GM21390 (cell line): ENCODE results near the gene SLC12A3.

Experiments
- ATAC-seq: cut with Tn5 transposase; IDR thresholded peaks from one replicate; pipeline ENCODE4 v1.9.1; 2021; ENCODE audit not compliant: unreplicated experiment

The SLC12A3 gene

DNA sequence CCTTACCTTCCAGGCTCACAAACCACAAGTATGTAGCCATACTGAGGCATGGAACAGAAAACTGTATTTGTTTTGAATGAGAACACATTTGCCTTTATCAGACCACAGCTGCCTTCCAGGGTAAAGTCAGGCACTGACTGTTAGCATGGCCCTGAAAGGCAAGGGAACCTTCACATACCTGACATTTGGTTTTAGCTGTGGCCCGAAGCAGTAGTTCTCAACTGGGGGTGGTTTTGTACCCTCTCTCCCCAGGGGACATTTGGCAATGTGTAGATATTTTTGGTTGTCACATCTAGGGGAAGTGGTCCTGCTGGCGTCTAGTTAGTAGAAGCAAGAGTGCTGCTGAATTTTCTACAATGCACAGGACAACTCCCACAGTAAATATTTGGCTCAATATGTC, 76.1 kb downstream of the SLC12A3 start:
- no peak for ATAC-seq

DNA sequence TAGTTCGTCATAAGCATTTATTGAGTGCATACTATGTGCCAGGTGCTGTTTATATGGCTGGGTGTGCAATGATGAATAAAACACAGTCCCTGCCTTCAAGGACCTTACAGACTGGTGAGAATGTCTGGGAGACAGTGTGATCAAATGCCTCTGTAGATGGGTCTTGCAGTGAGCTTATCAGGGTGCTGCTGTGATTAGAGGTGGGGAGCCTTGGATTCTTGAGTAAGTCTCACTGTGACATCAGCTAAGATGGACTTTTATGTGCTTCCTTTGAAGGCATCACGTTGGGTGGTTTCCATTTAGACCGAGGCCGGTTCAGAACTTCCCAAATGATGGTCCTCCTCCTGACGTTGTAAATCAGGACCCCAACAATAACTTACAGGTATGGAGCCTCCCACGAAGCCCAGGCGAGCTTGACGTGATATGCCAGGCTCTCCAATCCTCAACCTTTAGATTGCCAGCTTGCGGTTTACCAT, 76.9 kb downstream of the SLC12A3 start:
- ATAC-seq, result no peak

DNA sequence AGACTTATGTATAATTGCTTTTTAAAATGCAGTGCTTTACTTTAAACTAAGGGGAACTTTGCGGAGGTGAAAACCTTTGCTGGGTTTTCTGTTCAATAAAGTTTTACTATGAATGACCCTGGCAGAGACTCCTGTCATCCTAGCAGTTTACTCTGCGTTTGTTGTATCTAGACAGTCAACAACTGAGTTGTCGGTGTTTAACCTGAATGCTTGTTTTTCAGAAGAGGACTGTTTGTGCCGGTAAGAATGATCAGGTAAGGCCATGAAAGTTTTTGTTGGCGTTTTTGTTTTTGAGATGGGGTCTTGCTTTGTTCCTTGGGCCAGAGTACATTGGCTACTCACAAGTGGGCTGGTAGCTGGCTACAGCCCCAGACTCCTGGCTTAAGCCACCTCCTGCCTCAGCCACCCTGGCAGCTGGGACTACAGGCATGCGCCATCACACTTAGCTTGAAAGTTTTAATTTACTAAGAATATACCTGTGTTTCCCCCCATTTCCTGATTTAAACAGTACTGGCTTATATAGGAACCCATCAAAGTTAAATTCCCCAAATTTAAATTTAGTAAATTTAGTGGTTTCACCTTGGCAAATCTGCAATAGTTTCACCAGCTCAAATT, 78.9 kb downstream of the SLC12A3 start:
- no peak for ATAC-seq

DNA sequence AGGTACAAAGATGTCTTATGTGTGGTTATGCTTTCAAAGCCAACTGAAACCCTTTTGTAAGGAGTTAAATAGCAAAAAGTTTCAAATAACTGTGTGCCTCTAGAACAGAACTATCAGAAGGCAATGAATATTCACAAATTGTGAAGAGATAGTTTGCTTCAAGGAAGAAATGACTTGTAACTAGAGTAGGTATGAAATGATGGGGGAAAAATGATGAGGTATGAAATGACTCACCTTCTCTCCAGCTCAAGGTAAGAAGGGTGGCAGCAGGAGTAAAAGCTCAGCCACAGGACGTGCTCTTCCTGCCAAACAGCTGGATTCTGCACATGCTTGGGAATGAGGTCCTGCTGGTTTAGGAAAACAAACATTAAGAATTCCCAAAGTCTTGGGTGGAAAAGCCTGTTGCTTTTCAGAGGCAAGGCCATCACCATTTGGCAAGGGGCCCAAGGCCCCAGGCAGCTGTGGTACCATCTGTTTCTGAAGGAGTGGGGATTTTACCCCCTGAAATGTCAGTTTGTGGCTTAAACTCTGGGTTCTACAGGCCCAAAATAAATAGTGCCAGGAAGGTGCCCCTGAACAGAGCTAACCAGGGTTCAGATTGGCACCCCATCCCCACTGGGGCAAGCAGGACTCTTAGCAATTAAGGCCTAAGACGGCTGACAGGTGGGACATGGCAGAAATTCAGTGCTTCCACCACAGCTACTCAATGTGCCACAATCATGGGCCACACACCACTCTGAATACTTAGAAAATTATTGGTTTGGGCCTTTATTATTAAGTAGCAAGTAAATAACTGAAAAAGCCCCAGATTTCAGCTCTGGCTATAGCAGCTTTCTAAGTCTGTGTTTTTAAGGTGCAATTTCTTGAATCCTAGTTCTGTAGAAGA, 80.2 kb downstream of the SLC12A3 start:
- ATAC-seq, result no peak

DNA sequence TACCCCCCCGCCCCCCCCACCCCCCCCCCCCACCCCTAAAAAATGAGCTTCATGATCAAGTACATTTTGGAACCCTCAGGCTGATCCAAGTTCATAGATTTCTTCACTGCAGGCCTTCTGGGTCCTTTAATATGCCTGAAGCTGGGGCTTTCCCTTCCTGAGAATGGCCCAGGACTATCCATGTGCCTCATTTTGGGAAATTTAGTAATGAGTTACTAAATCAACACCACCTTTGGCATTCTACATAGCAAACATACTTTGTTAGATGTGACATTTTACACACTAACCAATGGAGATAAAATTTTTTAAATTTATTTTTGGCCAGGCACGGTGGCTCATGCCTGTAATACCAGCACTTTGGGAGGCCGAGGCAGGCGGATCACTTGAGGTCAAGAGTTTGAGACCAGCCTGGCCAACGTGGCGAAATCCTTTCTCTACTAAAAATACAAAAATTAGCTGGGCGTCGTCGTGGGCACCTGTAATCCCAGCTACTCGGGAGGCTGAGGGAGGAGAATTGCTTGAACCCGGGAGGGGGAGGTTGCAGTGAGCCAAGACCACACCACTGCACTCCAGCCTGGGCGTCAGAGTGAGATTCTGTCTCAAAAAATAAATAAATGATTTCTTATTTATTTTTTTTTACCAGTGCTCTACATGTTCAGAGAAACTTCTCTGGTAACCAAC, 81.0 kb downstream of the SLC12A3 start:
- no peak for ATAC-seq

DNA sequence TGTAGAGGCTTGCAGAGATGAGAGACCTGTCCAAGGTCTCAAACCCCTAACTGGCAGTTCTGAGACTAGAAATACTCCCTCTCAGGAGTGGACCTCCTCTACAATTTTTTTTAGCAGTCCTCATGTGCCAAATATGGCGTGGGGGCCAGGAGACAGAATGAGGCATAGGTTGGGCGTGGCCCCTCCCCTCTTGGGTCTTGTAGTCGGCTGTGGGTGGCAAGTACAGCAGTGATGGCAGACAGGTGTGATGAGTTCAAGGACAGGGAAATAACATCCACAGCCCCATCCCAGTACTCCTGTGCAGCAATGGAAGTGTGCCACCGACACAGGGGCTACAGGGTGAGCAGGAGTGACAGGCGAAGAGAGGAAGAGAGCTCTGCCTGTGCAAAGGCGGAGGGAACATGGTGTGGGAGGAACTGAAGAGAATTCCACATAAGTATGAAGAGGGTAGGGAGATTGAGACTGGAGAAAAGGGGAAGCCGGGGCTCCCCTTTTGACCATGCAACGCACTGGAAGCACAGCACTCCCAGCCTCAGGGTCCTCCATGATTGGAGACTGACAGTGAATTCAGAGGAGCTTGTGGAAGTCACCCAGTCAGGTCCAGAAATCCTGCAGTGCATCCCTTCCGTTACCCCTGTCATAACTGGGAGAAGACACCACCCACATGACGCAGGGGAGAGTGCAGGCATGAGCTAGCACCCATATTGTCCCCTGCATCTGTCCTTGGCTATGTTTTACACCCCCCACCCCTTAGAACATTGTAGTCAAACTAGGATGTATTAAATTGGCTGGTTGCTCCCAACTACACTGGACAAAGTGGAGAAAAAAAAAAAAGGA, 82.0 kb downstream of the SLC12A3 start:
- ATAC-seq, result no peak

DNA sequence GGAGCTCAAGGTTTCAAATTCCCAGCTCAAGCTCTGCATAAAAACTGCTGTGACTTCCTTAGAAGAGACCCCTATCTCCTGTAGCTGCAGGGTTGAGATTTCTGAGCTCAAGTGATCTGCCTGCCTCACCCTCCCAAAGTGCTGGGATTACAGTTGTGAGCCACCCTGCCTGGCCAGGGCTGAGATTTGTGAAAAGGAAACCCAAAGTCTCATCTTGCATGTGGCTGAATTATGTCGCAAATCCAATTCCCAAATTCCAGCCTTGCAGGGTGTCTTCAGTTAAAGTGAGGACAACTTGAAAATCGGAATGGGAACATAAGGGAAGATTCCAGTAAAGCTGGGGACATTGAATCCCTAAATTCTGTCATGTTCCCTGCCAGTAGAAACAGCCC, 82.6 kb downstream of the SLC12A3 start:
- no peak for ATAC-seq

DNA sequence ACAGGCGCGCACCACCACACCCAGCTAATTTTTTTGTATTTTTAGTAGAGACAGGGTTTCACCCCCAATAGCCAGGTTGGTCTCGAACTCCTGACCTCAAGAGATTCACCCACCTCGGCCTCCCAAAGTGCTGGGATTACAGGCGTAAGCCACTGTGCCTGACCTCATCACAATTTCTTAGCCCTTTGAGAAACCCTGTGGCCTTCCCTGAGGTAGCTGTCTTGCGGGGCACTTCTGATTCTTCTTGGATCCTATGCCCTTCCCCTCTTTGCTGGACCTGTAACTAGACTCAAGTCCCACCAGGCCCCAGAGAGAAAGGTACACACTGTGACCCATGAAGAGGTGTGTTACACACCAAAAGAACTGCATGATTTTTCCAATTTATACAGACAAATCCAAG, 83.2 kb downstream of the SLC12A3 start:
- no peak for ATAC-seq

DNA sequence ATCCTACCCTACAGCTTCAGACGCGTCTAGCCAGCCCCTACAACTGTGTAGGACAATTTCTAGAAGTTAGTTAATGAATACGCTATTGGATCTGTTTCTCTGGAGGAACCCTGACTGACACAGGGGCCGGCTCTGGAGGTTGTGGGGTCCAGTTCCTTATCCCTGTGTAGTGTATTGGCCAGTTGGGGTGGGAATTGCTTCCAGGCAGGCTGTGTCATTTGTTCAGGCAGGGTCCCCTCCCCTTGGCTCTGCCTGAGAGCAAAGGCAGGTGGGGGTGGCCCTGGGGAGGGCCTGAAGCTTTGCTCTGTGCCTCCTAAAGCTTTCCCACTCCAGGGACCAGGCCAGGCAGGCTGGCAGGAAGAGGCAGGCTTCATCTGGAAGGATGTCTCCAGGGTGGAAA, 85.0 kb downstream of the SLC12A3 start:
- no peak for ATAC-seq

DNA sequence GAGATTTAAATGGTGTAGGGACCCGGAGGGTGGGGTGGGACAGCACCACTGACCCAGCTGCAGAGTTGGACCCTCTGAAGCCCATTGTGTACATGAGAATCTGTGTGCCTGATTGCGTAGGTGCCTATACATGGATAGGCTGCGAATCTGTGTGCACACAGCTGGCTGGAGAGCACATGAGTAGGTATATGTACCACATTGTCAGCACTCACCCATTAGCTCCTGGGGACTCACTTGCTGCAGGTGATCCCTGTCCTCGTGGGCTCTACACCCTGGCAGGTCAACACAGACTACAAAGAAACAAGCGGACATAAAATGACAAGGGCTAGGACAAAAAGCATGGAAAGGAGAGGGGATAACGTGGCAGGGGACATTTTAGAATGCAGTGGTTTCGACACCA, 85.4 kb downstream of the SLC12A3 start:
- ATAC-seq, result no peak

DNA sequence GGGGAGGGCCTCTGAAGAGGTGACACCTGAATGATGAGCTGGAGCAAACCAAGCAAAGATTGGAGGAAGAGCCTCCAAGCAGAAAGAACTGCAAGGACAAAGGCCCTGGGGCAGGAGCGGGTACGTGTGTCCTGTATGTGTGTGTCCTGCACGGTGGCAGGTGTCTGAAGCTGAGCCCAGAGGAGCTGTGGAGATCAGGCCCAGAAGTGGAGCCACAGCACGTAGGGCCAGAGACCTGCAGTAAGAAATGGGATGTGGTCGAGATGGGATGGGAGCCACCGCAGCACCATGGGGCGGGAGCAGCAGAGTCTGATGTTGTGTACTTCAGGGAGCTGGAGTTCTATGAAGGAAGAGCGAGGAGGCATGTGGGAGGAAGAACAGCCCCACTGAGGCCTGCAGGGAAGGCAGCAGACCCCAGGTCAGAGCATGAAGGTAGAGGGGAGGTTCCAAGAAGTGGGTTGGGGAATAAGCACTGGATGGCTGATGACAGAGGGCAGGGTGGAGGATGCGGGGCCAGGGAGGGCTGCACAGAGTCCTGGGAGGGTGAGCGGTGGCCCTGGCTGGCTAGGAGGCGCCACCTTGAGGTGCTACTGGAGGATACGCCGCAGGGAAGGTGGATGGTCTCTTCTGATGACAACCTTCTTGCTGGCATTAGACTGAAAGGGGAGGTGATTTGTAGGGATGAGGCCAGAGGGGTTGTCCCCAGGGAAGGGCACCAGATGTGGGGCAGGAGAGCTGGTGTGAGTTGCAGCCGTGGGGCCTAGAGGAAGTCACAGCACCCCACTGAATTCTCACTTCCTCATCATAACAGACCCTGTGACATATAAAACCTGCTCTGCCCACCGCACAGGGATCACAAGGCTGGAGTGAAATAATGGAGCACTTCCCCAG, 86.1 kb downstream of the SLC12A3 start:
- peak; percentile 66 for ATAC-seq

DNA sequence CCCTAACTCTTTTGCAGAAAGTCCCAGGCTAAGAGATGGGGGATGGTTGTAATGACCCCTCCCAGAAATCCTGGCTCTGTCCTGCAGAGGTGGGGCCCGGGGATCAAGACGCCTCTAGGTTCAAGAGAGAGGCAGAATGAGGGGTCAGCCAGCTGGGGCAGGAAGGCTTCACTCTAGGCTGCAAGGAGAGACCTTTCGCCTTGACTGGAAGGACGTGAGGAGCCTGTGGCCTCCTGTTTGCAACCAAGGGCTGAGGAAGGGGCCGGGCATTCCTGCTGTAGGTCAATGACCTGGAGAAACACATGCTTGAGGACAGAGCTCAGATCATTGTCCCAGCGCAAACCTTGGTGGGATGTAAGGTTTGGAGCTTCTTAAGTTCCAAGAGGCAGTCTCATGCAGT, 88.0 kb downstream of the SLC12A3 start:
- ATAC-seq, result no peak

DNA sequence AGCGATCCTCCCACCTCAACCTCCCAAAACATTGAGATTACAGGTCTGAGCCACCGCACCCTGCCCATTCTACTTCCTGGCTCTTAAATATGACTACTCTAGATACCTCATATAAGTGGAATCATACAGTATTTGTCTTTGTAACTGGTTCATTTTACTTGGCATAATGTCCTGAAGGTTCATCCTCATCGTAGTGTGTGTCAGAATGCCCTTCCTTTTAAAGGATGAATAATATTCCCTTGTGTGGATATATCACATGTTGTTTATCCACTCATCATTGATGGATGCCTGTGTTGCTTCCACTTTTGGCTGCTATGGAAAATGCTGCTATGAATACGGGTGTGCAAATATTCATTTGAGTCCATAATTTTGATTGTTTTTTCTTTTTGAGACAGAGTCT, 91.1 kb downstream of the SLC12A3 start:
- no peak for ATAC-seq

DNA sequence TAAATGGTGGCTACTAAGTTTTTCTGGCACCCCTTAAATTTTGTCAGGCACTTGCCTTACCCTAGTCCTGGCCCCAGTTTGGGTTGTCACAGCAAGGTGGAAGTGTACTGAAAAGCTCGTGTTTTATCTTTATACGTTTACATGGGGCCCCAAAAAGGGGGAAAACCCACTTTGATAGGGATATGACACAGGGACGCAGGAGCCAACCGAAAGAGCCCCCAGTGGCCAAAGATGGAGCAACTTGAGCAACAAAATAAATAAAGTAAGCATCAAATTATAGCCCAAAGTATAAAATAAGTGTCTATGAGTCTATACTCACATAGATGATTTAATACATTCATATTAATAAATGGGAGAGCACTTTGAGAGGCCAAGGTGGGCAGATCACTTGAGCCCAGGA, 91.7 kb downstream of the SLC12A3 start:
- no peak for ATAC-seq

DNA sequence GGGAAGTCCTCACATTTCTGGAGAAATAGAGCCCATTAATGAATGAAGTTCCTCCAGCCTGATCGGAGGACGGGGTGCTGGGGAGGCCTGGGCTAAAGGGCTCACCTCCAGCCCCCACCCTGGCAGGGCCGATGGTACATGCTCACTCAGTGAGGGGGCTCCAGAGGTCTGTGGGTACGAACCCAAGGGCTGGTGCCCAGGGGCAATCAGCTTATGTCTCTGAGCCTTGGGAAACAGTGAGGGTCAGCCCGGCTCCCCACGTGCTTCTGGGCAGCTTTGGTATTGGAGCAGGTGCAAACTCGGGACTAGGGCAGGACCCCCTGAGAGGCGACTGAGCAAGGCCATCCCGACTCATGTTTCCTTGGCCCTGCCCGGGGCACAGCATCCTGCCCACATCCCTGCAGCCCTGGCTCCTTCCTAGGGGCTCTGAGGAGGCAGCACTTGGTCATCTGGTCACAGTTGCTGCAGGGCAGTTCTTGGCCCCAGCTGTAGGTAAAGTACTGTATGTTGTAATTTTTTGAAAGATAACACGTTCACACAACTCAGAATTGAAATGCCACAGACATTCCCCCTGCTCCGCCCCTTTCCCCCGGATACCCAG, 95.8 kb downstream of the SLC12A3 start:
- ATAC-seq, result no peak

DNA sequence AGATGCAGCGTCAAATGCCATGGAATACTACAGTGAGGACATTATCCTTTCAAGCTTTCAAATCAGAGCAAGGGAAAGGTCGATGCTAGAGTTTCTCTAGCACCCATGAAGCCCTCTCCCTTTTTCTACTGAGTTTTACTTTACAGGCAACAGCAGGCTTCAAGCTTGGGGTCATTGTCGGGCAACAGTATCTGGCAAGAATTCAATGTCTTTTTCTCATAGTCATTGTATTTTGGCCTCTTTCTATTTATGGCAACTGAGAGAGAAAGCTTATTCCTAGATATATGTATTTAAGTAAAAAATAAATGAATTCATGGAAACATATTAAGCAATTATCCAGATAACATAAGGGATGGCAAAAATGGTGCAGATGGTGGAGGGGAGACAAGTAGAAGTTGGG, 96.4 kb downstream of the SLC12A3 start:
- no peak for ATAC-seq

DNA sequence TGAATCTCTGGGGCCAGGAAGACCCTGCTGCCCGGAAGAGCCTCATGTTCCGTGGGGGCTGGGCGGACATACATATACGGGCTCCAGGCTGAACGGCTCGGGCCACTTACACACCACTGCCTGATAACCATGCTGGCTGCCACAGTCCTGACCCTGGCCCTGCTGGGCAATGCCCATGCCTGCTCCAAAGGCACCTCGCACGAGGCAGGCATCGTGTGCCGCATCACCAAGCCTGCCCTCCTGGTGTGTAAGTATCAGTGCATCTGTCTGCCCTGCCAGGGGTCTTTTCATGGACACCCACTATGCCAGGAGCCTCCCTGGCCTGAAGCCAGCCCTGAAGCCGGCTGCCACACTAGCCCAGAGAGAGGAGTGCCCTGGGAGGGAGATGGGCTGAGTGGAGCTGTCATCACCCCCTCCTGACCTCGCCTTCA, 96.9 kb downstream of the SLC12A3 start, which contains the start of gene CETP:
Gene CETP, plus strand, starts transcription at position 100 of the 431 bp plus-strand sequence. Its CDS starts 30 bp downstream, at position 130.
- ATAC-seq, result no peak

DNA sequence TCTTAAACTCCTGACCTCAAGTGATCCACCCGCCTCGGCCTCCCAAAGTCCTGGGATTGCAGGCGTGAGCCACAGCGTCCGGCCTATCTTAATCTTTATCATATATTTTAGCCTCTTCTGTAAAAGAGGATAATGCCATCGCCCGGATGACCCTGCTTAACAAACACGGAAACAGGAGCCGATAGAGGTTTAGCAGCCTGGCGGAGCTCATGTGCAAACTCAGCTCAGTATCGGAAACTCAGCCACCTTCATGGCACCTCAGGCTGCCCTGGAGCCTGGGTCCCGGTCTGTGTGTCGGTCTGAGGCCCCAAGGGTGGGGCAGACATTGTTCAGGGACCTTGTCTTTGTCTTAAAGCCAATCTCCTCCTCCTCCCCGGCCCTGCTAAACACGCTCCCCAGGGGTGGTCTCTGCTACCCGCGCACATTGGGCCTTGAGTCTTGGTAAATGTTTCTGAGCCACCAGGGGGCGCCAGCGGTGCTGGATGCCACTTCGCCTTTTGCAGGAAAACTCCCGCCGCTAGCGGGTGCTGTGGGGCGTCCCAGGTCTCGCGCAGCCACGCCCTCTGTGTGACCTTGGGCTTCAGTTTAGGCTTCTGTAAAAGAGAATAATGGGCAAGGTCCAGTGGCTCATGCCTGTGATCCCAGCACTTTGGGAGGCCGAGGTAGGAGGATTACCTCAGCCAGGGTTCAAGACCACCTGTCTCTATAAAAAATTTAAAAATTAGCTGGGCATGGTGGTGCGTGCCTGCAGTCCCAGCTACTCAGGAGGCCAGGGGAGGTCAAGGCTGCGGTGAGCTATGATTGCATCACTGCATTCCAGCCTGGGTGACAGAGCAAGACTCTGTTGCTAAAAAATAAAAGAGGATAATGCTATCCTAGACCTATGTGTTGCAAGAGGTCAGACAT, 99.5 kb downstream of the SLC12A3 start:
- ATAC-seq, result peak; percentile 63
